Measurements from ENCODE around the gene CADM1. TPM values are rescaled to one million over a fixed set of nuclear protein-coding genes. Genes with fewer than 3 reads are reported as not detected.

CADM1 gene
- polyA plus RNA-seq, 1 donor (not counting 4 experiments of a cell fraction or from before 2014, with no cell fraction given) = 9.5 TPM

DNA sequence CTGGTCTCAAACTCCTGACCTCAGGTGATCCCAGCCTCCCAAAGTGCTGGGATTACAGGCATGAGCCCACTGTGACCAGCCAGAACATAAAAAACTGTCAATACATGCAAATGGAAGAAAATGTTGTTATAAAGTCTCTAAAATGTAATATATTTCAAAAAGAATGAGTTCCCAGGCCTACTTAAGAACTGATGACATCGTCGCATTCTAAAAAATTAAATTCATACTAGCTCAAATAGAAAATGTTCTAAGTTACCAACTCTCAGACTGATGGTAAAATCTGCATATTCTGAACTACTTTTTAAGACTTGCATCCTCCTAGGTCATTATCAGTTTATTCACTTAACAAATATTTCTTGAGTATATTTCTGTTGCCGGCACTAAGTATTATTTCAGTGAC lies 163.3 kb downstream of the CADM1 start:
- H3K27me3 ChIP-seq (ENCODE audit: control insufficient read depth, extremely low read depth, insufficient read depth, low read length) = no peaks in the 10 kb centered on the region
- no peak overlapping the region for H3K4me3 ChIP-seq (ENCODE audit: control insufficient read depth in 2 of 3, extremely low read depth in 1 of 3, insufficient read depth in 2 of 3, low read depth in 1 of 3, low read length in 3 of 3)
- dilution Hi-C loops (cut with MboI; ENCODE audit: extremely low pct_ligation_motif_present, low sequenced_read_pairs) = no loop called here
- no peaks in the 10 kb centered on the region for H3K9me1 ChIP-seq (ENCODE audit: control insufficient read depth, extremely low read depth, insufficient read depth, low read length)
- H3K9me3 ChIP-seq (ENCODE audit: control insufficient read depth, low read depth, low read length) = no peaks in the 10 kb centered on the region
- H3K4me1 ChIP-seq (ENCODE audit: control insufficient read depth, extremely low read depth, insufficient read depth, low read length) = no peaks in the 10 kb centered on the region
- FAIRE-seq (no peak), DNase-seq (ENCODE audit: low read depth, low spot score) (no peak)
- no peak overlapping the region for H3K27ac ChIP-seq (ENCODE audit: control insufficient read depth, insufficient read depth, low read length)
- H4K20me1 ChIP-seq (ENCODE audit: control insufficient read depth, extremely low read depth, insufficient read depth, low read length) = no peaks in the 10 kb centered on the region
- TF ChIP-seq, protein P1, sequence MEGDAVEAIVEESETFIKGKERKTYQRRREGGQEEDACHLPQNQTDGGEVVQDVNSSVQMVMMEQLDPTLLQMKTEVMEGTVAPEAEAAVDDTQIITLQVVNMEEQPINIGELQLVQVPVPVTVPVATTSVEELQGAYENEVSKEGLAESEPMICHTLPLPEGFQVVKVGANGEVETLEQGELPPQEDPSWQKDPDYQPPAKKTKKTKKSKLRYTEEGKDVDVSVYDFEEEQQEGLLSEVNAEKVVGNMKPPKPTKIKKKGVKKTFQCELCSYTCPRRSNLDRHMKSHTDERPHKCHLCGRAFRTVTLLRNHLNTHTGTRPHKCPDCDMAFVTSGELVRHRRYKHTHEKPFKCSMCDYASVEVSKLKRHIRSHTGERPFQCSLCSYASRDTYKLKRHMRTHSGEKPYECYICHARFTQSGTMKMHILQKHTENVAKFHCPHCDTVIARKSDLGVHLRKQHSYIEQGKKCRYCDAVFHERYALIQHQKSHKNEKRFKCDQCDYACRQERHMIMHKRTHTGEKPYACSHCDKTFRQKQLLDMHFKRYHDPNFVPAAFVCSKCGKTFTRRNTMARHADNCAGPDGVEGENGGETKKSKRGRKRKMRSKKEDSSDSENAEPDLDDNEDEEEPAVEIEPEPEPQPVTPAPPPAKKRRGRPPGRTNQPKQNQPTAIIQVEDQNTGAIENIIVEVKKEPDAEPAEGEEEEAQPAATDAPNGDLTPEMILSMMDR (optimal IDR thresholded peaks at IDR 0.05 in 1 of 3, IDR thresholded peaks at IDR 0.05 in 1 of 3, conservative IDR thresholded peaks at IDR 0.05 in 1 of 3; ENCODE audit: extremely low read depth in 1 of 3, insufficient read depth in 2 of 3, low read length in 3 of 3) = no peak
- TF ChIP-seq EZH2 (IDR thresholded peaks at IDR 0.05; ENCODE audit: low read length) = no peak
- H2AFZ ChIP-seq (ENCODE audit: control insufficient read depth, low read length) = no peak overlapping the region
- no peak overlapping the region for H3K4me2 ChIP-seq (ENCODE audit: control insufficient read depth, extremely low read depth, insufficient read depth, low read depth, low read length)
- H3K36me3 ChIP-seq (ENCODE audit: control insufficient read depth in 2 of 2, extremely low read depth in 1 of 2, insufficient read depth in 2 of 2, low read length in 2 of 2) = no peaks in the 10 kb centered on the region
- no peaks in the 10 kb centered on the region for H3K79me2 ChIP-seq (ENCODE audit: control insufficient read depth, insufficient read depth, low read length)
- no peak overlapping the region for H3K9ac ChIP-seq (ENCODE audit: control insufficient read depth, extremely low read depth, insufficient read depth, low read length)

DNA sequence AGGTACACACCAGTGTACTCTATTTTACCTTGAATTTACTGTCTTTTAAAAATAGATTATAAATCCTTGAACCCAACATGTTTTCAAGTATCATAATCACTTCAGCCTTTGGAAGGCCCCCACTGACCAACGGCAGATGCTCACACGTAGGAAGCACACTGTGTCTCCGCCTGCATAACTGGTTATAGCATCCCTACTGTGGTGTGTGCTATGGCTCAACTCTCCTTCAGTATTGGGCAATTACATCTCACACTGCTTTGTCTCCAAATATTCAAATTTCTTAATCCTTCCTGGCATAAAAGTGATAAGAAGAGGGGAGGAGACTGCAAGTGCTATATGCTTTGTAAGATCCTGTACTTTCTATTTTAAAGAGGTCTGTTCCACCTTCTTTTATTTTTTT lies 165.7 kb downstream of the CADM1 start:
- dilution Hi-C loops (cut with MboI; ENCODE audit: extremely low pct_ligation_motif_present, low sequenced_read_pairs) = no loop called here
- Histone ChIP-seq H3K4me1 (ENCODE audit: control insufficient read depth, extremely low read depth, insufficient read depth, low read length) (no peaks in the 10 kb centered on the region), H3K79me2 (ENCODE audit: control insufficient read depth, insufficient read depth, low read length) (no peaks in the 10 kb centered on the region), H3K27me3 (ENCODE audit: control insufficient read depth, extremely low read depth, insufficient read depth, low read length) (no peaks in the 10 kb centered on the region), H3K27ac (ENCODE audit: control insufficient read depth, insufficient read depth, low read length) (no peak overlapping the region), H3K9me1 (ENCODE audit: control insufficient read depth, extremely low read depth, insufficient read depth, low read length) (no peaks in the 10 kb centered on the region), H2AFZ (ENCODE audit: control insufficient read depth, low read length) (no peak overlapping the region), H3K36me3 (ENCODE audit: control insufficient read depth in 2 of 2, extremely low read depth in 1 of 2, insufficient read depth in 2 of 2, low read length in 2 of 2) (no peaks in the 10 kb centered on the region), H3K9ac (ENCODE audit: control insufficient read depth, extremely low read depth, insufficient read depth, low read length) (no peak overlapping the region), H4K20me1 (ENCODE audit: control insufficient read depth, extremely low read depth, insufficient read depth, low read length) (no peaks in the 10 kb centered on the region), H3K4me3 (ENCODE audit: control insufficient read depth in 2 of 3, extremely low read depth in 1 of 3, insufficient read depth in 2 of 3, low read depth in 1 of 3, low read length in 3 of 3) (no peak overlapping the region), H3K4me2 (ENCODE audit: control insufficient read depth, extremely low read depth, insufficient read depth, low read depth, low read length) (no peak overlapping the region), H3K9me3 (ENCODE audit: control insufficient read depth, low read depth, low read length) (no peaks in the 10 kb centered on the region)
- FAIRE-seq (no peak), DNase-seq (ENCODE audit: low read depth, low spot score) (no peak)
- TF ChIP-seq, protein P1 (optimal IDR thresholded peaks at IDR 0.05 in 1 of 3, IDR thresholded peaks at IDR 0.05 in 1 of 3, conservative IDR thresholded peaks at IDR 0.05 in 1 of 3; ENCODE audit: extremely low read depth in 1 of 3, insufficient read depth in 2 of 3, low read length in 3 of 3) = no peak
- TF ChIP-seq EZH2 (IDR thresholded peaks at IDR 0.05; ENCODE audit: low read length) = no peak

Measured in keratinocyte (primary cell).